HL-60 (cell line): Measurements from ENCODE around the gene TSPAN10.

Experiments used
- CTCF ChIP-seq: IDR thresholded peaks from one replicate; pipeline ENCODE4 v1.5.1; 2011; ENCODE audit warnings: low read length, control low read depth, inconsistent platforms; ENCODE audit not compliant: insufficient read depth
- GABPA ChIP-seq: IDR thresholded peaks from 2 replicates; pipeline ENCODE4 v1.6.1; 2012; ENCODE audit warnings: low read depth

GRCh38 chr17:81646869-81647600 is 10.0 kb downstream of the TSPAN10 start:
- TF ChIP-seq CTCF (no peak), GABPA (no peak)
